Posterior vena cava (tissue), 2 donors: Measurements from ENCODE around the gene DENR. TPM values are rescaled to one million over a fixed set of nuclear protein-coding genes. Genes with fewer than 3 reads are reported as not detected.
"Not testable (repeated sequence)": the region's sequence is repeated elsewhere in the genome, so short reads cannot be mapped to it uniquely, and the experiment has no call there.

Experiments
- DNase-seq: peaks from one replicate; pipeline ENCODE4 v3.0.0-alpha.2; 2020; ENCODE audit warnings: low spot score
- intact Hi-C, 2 donors: fragments of 100-400 bp; cut with DNase I; formaldehyde crosslinking; loops; one replicate each; pipeline versions ENCODE4 v1.14.1 to v1.14.2; 2022 to 2023
- total RNA-seq, 2 donors: library from RNA; stranded (reverse); fragmentation: NEBNext Ultra II Directional; extraction: Animal tissue kit (Norgen Biotek cat#: 25700); gene quantifications; one replicate each; pipeline ENCODE4 v1.2.1, GENCODE V29; 2021
- donor health status: DM: yes; HTN: yes; CAD: no.
- donor health status: DM: yes; HTN: yes; CAD: no.

Gene DENR
- total RNA-seq, 2 donors from 2014 or later = 32.6 to 32.8 TPM

DNA sequence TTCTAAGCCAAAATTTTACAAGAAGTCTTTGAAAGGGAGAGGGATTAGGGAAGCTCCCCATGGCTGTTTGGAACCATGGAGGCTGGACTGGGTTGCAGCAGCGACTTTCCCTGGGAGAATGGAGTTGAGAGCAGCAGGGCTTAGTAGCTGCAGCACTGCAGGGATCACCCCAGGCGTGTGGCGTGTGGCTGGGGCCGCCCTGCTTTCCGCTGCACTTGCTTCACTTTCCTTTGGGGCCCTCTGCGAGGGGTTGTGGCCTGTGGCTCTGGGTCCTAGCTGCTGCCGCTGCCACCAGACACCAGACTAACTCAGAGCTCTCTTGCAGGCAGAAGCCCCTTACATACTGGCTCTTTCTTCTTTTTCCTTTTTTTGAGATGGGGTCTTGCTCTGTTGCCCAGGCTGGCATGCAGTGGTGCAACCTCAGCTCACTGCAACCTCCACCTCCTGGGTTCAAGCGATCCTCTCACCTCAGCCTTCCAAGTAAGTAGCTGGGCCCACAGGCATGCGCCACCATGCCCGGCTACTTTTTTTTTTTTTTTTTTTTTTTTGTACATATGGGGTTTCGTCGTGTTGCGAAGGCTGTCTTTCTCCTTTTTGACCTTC is 47.1 kb downstream of the DENR start:
- peak; percentile 3 for DNase-seq
- intact Hi-C loops = loop anchor here in 1 of 2 donors (10.0 kb wide), 2 partner anchors 55 to 155 kb away; no protein-coding TSS in a partner anchor

DNA sequence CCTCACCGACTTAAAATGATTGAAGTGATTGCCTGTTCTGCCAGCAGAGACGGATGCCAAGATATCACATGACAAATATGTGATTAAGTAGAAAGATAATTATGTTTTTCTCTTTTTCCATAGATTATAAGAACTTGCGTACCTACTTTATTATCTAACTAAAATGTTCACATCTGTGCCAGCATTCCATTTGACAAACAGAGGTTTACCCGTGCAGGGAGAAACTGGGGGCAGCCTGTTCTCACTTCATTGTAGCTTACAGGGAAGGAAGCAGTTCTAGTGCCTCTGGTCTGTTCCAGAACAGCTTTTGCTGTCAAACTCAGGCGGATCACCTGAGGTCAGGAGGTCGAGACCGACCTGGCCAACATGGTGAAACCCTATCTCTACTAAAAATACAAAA is 51.3 kb downstream of the DENR start:
- intact Hi-C loops = no loop called here
- DNase-seq = no peak

- DNase-seq = not testable (repeated sequence)
Measured at GRCh38 chr12:122804957-122805356, 52.3 kb downstream of the DENR start.

DNA sequence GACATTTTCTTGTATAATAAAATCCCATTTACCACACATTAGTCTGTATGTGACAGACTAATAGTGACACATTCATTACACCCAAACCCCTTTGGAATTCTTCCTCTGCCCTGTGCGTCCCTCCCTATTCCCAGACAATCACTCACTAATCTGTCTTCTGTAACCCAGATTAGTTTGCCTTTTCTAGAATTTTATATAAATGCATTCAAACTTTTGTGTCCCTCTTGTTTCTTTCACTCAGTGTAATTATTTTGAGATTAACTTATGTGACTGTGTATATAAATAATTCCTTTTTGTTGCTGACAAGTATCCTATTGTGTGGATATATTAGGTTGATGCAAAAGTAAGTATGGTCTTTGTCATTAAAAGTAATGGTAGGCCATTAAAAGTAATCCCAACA is 55.0 kb downstream of the DENR start:
- no peak for DNase-seq
- intact Hi-C loops = no loop called here

More at GRCh38 chr12:122804957-122805356, 52.3 kb downstream of the DENR start:
- intact Hi-C loops = not testable (repeated sequence)

DNA sequence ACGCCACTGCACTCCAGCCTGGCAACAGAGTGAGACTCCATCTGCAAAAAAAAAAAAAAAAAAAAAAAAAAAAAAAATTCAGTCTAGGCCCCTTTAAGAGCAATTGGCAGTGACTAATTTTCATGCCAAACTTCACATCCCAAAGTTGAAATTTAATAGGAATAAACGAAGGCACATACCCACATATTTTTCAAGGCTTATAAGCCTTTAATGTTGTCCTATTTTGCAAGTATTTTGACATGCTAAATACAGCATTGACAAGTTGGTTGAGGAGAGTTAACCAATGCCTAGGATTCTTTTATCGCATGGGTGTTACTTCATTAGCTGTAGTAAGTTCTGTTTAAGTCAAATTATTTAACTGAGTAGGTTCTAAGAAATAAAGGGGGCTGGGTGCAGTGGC is 59.2 kb downstream of the DENR start:
- intact Hi-C loops = no loop called here
- DNase-seq = no peak

- no peak for DNase-seq
- intact Hi-C loops = no loop called here
Measured at GRCh38 chr12:122813310-122813713, 60.7 kb downstream of the DENR start.

- DNase-seq = peak; percentile 5
- intact Hi-C loops = no loop called here
Measured at GRCh38 chr12:122819209-122819785, 66.7 kb downstream of the DENR start.

GRCh38 chr12:122820138-122820537 is 67.5 kb downstream of the DENR start:
- peak; percentile 9 for DNase-seq
- intact Hi-C loops = no loop called here

Other genes starting within 250 kb of the DENR start
- 10 to 100 TPM; 52.5 to 60.6 TPM for gene RSRC2, start 225.9 kb upstream of the DENR start, total RNA-seq
- 10 to 100 TPM; 10.9 to 12.3 TPM for gene KNTC1, start 225.6 kb upstream of the DENR start, total RNA-seq
- gene HCAR2, start 49.5 kb upstream of the DENR start, total RNA-seq = under 1 TPM in 1 of 2 donors, not detected in 1; 0.24 TPM
- under 1 TPM; 0.14 to 0.37 TPM for gene HCAR3, start 36.0 kb upstream of the DENR start, total RNA-seq
- gene HCAR1, start 22.0 kb upstream of the DENR start, total RNA-seq = 1 to 10 TPM in 1 of 2 donors, under 1 TPM in 1; 0.52 to 3.3 TPM
- under 1 TPM; 0.46 to 0.52 TPM for gene CCDC62, start 21.7 kb downstream of the DENR start, total RNA-seq
- gene HIP1R, start 82.6 kb downstream of the DENR start, total RNA-seq = 10 to 100 TPM; 12.8 to 19.3 TPM
- 10 to 100 TPM; 18.3 to 22.3 TPM for gene VPS37B, start 143.3 kb downstream of the DENR start, total RNA-seq
- gene ABCB9, start 213.6 kb downstream of the DENR start, total RNA-seq = 1 to 10 TPM; 3.4 to 5.3 TPM
- 1 to 10 TPM; 7.6 to 9.6 TPM for gene OGFOD2, start 222.4 kb downstream of the DENR start, total RNA-seq
- gene ARL6IP4, start 227.9 kb downstream of the DENR start, total RNA-seq = 100 to 1,000 TPM; 125 to 132 TPM